HCT116 (cell line): ENCODE results near the gene CFAP300. TPM values are rescaled to one million over a fixed set of nuclear protein-coding genes. Genes with fewer than 3 reads are reported as not detected.

Experiments used
- ATAC-seq: fragments of 200-7000 bp; cut with Tn5 transposase; 2 replicates; pipeline ENCODE4 v1.9.1; 2020; ENCODE audit warnings: mild to moderate bottlenecking, moderate library complexity
- BruUV-seq: library from RNA; stranded (reverse); fragments of 400-500 nt; replicated peaks from 2 replicates; lab custom pipeline; 2021; lab: Mats Ljungman, UMichigan
- CTCF ChIA-PET: fragments of 300-600 bp; sonication (Branson Sonifier 250); formaldehyde crosslinking; loops from one replicate; lab custom pipeline; 2021; ENCODE audit warnings: antibody characterized with exemption; lab: Charles Lee
- POLR2A ChIA-PET: fragments of 300-600, 350-600 bp; sonication (Branson Sonifier 250); formaldehyde crosslinking; loops from one replicate; lab custom pipeline; 2021; ENCODE audit warnings: antibody characterized with exemption; lab: Charles Lee
- RAD21 ChIA-PET, 2 experiments: fragments of 300-600 bp; sonication (Branson Sonifier 250); formaldehyde crosslinking; loops; one replicate each; lab custom pipeline; 2023; ENCODE audit warnings: low total read pairs in 2 of 2; ENCODE audit not compliant: uncharacterized antibody in 2 of 2, unreplicated experiment in 2 of 2, low non-redundant PET in 1 of 2; lab: Charles Lee
- DNase-seq: peaks from one replicate; pipeline ENCODE4 v3.0.0-alpha.2; 2010; ENCODE audit warnings: low read depth, low spot score
- H2AFZ ChIP-seq: fragments of 200-600 bp; shearing (Covaris generic), sonication (generic); 2 replicates; pipeline ENCODE4 v1.6.1; 2017; ENCODE audit warnings: low read depth, mixed run types, mixed read lengths, antibody characterized with exemption, low read length; ENCODE audit not compliant: poor library complexity, severe bottlenecking
- H3K27ac ChIP-seq: 2 replicates; pipeline ENCODE4 v1.5.1; 2012; ENCODE audit warnings: low read depth, low read length
- H3K27me3 ChIP-seq: fragments of 200-600 bp; sonication (generic); 2 replicates; pipeline ENCODE4 v1.6.1; 2016; ENCODE audit warnings: mixed run types, low read length, mixed read lengths; ENCODE audit not compliant: insufficient read depth
- H3K36me3 ChIP-seq, 2 experiments: fragments of 200-500 bp in 1 of 2; fragments of 200-600 bp in 1 of 2; sonication (Bioruptor generic) in 1 of 2; sonication (generic) in 1 of 2; 2 replicates each; pipeline versions ENCODE4 v1.5.1 to v1.6.1; 2014 to 2016; ENCODE audit warnings: low read length in 2 of 2, inconsistent platforms in 1 of 2, mixed read lengths in 1 of 2, mixed run types in 1 of 2; ENCODE audit not compliant: insufficient read depth in 2 of 2, control insufficient read depth in 1 of 2
- H3K4me1 ChIP-seq, 2 experiments: fragments of 200-600 bp in 1 of 2; sonication (generic) in 1 of 2; 2 replicates each; pipeline versions ENCODE4 v1.5.1 to v1.6.1; 2012 to 2017; ENCODE audit warnings: low read length in 2 of 2, inconsistent platforms in 1 of 2, mild to moderate bottlenecking in 1 of 2, mixed read lengths in 1 of 2, mixed run types in 1 of 2, moderate library complexity in 1 of 2; ENCODE audit not compliant: insufficient read depth in 2 of 2, control insufficient read depth in 1 of 2
- H3K4me2 ChIP-seq: fragments of 200-600 bp; sonication (generic); 2 replicates; pipeline ENCODE4 v1.6.1; 2017; ENCODE audit warnings: mixed run types, low read length, mixed read lengths
- H3K4me3 ChIP-seq, 2 experiments: fragments of 200-600 bp in 1 of 2; sonication (generic) in 1 of 2; replicated peaks in 1 of 2; 2 replicates each; pipeline ENCODE4 v1.5.1; 2011 to 2016; ENCODE audit warnings: low read length in 2 of 2, control low read depth in 1 of 2, low read depth in 1 of 2, mild to moderate bottlenecking in 1 of 2, mixed read lengths in 1 of 2, mixed run types in 1 of 2
- H3K79me2 ChIP-seq: fragments of 200-600 bp; sonication (generic); 2 replicates; pipeline ENCODE4 v1.6.1; 2017; ENCODE audit warnings: mild to moderate bottlenecking, mixed run types, low read length, moderate library complexity, mixed read lengths; ENCODE audit not compliant: insufficient read depth
- H3K9ac ChIP-seq: fragments of 200-600 bp; sonication (generic); 2 replicates; pipeline ENCODE4 v1.6.1; 2016; ENCODE audit warnings: low read length, mixed read lengths
- H3K9me2 ChIP-seq: fragments of 200-600 bp; sonication (generic), shearing (Covaris generic); 2 replicates; pipeline ENCODE4 v1.6.1; 2017; ENCODE audit warnings: mixed run types, mild to moderate bottlenecking, moderate library complexity; ENCODE audit not compliant: insufficient read depth
- H3K9me3 ChIP-seq, 2 experiments: fragments of 200-500 bp in 1 of 2; fragments of 200-600 bp in 1 of 2; sonication (Bioruptor generic) in 1 of 2; sonication (generic) in 1 of 2; 2 replicates each; pipeline ENCODE4 v1.6.1; 2014 to 2017; ENCODE audit warnings: low read length in 2 of 2, mixed read lengths in 2 of 2, inconsistent platforms in 1 of 2, low read depth in 1 of 2, mild to moderate bottlenecking in 1 of 2, mixed run types in 1 of 2, moderate library complexity in 1 of 2; ENCODE audit not compliant: control insufficient read depth in 1 of 2, insufficient read depth in 1 of 2
- H4K20me1 ChIP-seq: fragments of 200-600 bp; sonication (generic), shearing (Covaris generic); 2 replicates; pipeline ENCODE4 v1.6.1; 2017; ENCODE audit warnings: mixed run types, mild to moderate bottlenecking, moderate library complexity; ENCODE audit not compliant: insufficient read depth
- ATF3 ChIP-seq: IDR thresholded peaks from 2 replicates; pipeline ENCODE4 v1.6.1; 2012
- CBX3 ChIP-seq: IDR thresholded peaks from 2 replicates; pipeline ENCODE4 v1.6.1; 2012; ENCODE audit warnings: low read depth
- CEBPB ChIP-seq: IDR thresholded peaks from 2 replicates; pipeline ENCODE4 v1.6.1; 2012; ENCODE audit warnings: low read depth
- CTCF ChIP-seq, 3 experiments: fragments of 200-600 bp in 1 of 3; sonication (generic) in 1 of 3; IDR thresholded peaks in 2 of 3; conservative IDR thresholded peaks in 1 of 3; 2 replicates each; pipeline ENCODE4 v1.5.1; 2012 to 2017; ENCODE audit warnings: low read depth in 2 of 3, low read length in 2 of 3, antibody characterized with exemption in 1 of 3, borderline replicate concordance in 1 of 3, control low read depth in 1 of 3, mild to moderate bottlenecking in 1 of 3, mixed read lengths in 1 of 3, mixed run types in 1 of 3, moderate library complexity in 1 of 3; ENCODE audit not compliant: insufficient read depth in 1 of 3
- ELF1 ChIP-seq: IDR thresholded peaks from 2 replicates; pipeline ENCODE4 v1.6.1; 2012; ENCODE audit warnings: low read depth, borderline replicate concordance
- EZH2 ChIP-seq: fragments of 200-600 bp; sonication (generic); IDR thresholded peaks from 2 replicates; pipeline ENCODE4 v1.6.1; 2017; ENCODE audit warnings: antibody characterized with exemption, mixed run types
- FOSL1 ChIP-seq: IDR thresholded peaks from 2 replicates; pipeline ENCODE4 v1.6.1; 2012; ENCODE audit warnings: low read depth
- JUND ChIP-seq: IDR thresholded peaks from 2 replicates; pipeline ENCODE4 v1.6.1; 2012
- MAX ChIP-seq: IDR thresholded peaks from 2 replicates; pipeline ENCODE4 v1.6.1; 2012
- POLR2A ChIP-seq: IDR thresholded peaks from 2 replicates; pipeline ENCODE4 v1.7.0; 2011; ENCODE audit warnings: borderline replicate concordance; ENCODE audit not compliant: insufficient read depth, insufficient read length; ENCODE audit errors: extremely low read depth
- POLR2AphosphoS5 ChIP-seq: IDR thresholded peaks from 2 replicates; pipeline ENCODE4 v1.6.1; 2011; ENCODE audit warnings: mild to moderate bottlenecking, low read depth, low read length, moderate library complexity
- RAD21 ChIP-seq: IDR thresholded peaks from 2 replicates; pipeline ENCODE4 v1.6.1; 2012; ENCODE audit warnings: low read depth, mild to moderate bottlenecking
- REST ChIP-seq: IDR thresholded peaks from 2 replicates; pipeline ENCODE4 v1.6.1; 2012; ENCODE audit warnings: low read depth
- SIN3A ChIP-seq: IDR thresholded peaks from 2 replicates; pipeline ENCODE4 v1.6.1; 2012; ENCODE audit warnings: low read depth
- SP1 ChIP-seq: IDR thresholded peaks from 2 replicates; pipeline ENCODE4 v1.6.1; 2012; ENCODE audit warnings: low read depth
- SRF ChIP-seq: IDR thresholded peaks from 2 replicates; pipeline ENCODE4 v1.6.1; 2012; ENCODE audit warnings: low read depth
- TCF7L2 ChIP-seq: IDR thresholded peaks from 2 replicates; pipeline ENCODE4 v1.7.0; 2011; ENCODE audit warnings: borderline replicate concordance, inconsistent platforms; ENCODE audit not compliant: insufficient read depth, insufficient read length; ENCODE audit errors: extremely low read depth
- ZBTB33 ChIP-seq: IDR thresholded peaks from 2 replicates; pipeline ENCODE4 v1.6.1; 2011; ENCODE audit warnings: mild to moderate bottlenecking, low read length, moderate library complexity; ENCODE audit not compliant: insufficient replicate concordance; ENCODE audit errors: extremely low read depth
- ZFX ChIP-seq: fragments of 450-650 bp; IDR thresholded peaks from 2 replicates; pipeline ENCODE4 v1.6.1; 2017
- intact Hi-C: fragments of 100-400 bp; cut with micrococcal nuclease; formaldehyde crosslinking; loops from 2 replicates; pipeline ENCODE4 v1.10.0; 2022
- total RNA-seq: library from RNA; stranded (reverse); gene quantifications from one replicate; pipeline ENCODE4 v1.2.1, GENCODE V29; 2021; ENCODE audit not compliant: unreplicated experiment

Gene CFAP300
- total RNA-seq, 1 experiment from 2014 or later = not detected

GRCh38 chr11:102010776-102011494 lies 36.3 kb upstream of the CFAP300 start:
- Histone ChIP-seq H3K9ac (no peak overlapping the region), H3K79me2 (no peaks in the 10 kb centered on the region), H3K4me3 (0 out of 4 replicates have a peak overlapping the region, but pooled peaks of 1 of the 2 experiments have one; percentile 3), H3K4me1 (peaks cover 20 to 31% of the 10 kb centered on the region in 2 experiments), H2AFZ (peak overlapping the region; percentile 85), H3K9me3 (no peaks in the 10 kb centered on the region), H4K20me1 (no peaks in the 10 kb centered on the region), H3K27me3 (no peaks in the 10 kb centered on the region), H3K4me2 (peak overlapping the region; percentile 58), H3K9me2 (no peaks in the 10 kb centered on the region), H3K36me3 (no peaks in the 10 kb centered on the region), H3K27ac (no peak overlapping the region)
- ChIA-PET RAD21 (no interaction called here), POLR2A (no interaction called here), CTCF (interaction anchor here (1.0 to 7.4 kb wide), 2 partner anchors 148 to 258 kb away, joined by 4 to 195 read pairs; no protein-coding TSS in a partner anchor)
- DNase-seq (peak; percentile 73), ATAC-seq (peak; percentile 96)
- intact Hi-C loops = loop anchor here (5.0 to 10.0 kb wide), 3 partner anchors 101 to 484 kb away; partner anchors contain the start of gene YAP1
- no TSS peak for BruUV-seq
- TF ChIP-seq RAD21 (0 out of 2 replicates have a peak, but pooled peaks have one; percentile 2), CEBPB (no peak), REST (no peak), ELF1 (no peak), FOSL1 (peak; percentile 90), CTCF (IDR thresholded peaks at IDR 0.05 in 2 of 3, conservative IDR thresholded peaks at IDR 0.05 in 1 of 3; ENCODE audit: borderline replicate concordance in 1 of 3, insufficient read depth in 1 of 3, low read depth in 2 of 3, low read length in 2 of 3) (no peak), TCF7L2 (peak; percentile 62), SIN3A (peak; percentile 94), ZFX (no peak), ATF3 (no peak), SP1 (peak; percentile 70), POLR2A (no peak), POLR2AphosphoS5 (peak; percentile 47; the same call in 1 of the 2 replicates), EZH2 (no peak), SRF (no peak), MAX (peak; percentile 65), ZBTB33 (peak; percentile 51), CBX3 (0 out of 2 replicates have a peak, but pooled peaks have one; percentile 36), JUND (peak; percentile 89)
